Hepatocyte (in vitro differentiated cells): ENCODE measurements around the gene STAC3. TPM values are rescaled to one million over a fixed set of nuclear protein-coding genes. Genes with fewer than 3 reads are reported as not detected.

Experiments used
- DNase-seq: peaks from one replicate; pipeline ENCODE4 v3.0.0-alpha.2; 2016; ENCODE audit warnings: low spot score
- H2AFZ ChIP-seq: fragments of 200-600 bp; sonication (generic); 2 replicates; pipeline ENCODE4 v1.6.0; 2016; ENCODE audit warnings: antibody characterized with exemption, mild to moderate bottlenecking
- H3K27ac ChIP-seq: fragments of 200-600 bp; sonication (generic); 2 replicates; pipeline ENCODE4 v1.5.1; 2016; ENCODE audit warnings: mild to moderate bottlenecking
- H3K27me3 ChIP-seq: fragments of 200-600 bp; sonication (generic); 2 replicates; pipeline ENCODE4 v1.6.1; 2016
- H3K36me3 ChIP-seq: fragments of 200-600 bp; sonication (generic); replicated peaks from 2 replicates; pipeline ENCODE4 v1.5.1; 2016; ENCODE audit warnings: low read depth; ENCODE audit not compliant: insufficient read depth
- H3K4me1 ChIP-seq: fragments of 200-600 bp; sonication (generic); 2 replicates; pipeline ENCODE4 v1.5.1; 2016; ENCODE audit warnings: mild to moderate bottlenecking, moderate library complexity; ENCODE audit not compliant: insufficient read depth
- H3K4me2 ChIP-seq: fragments of 200-600 bp; sonication (generic); 2 replicates; pipeline ENCODE4 v1.6.0; 2016
- H3K4me3 ChIP-seq: fragments of 200-600 bp; sonication (generic); 2 replicates; pipeline ENCODE4 v1.5.1; 2016; ENCODE audit warnings: mild to moderate bottlenecking
- H3K79me2 ChIP-seq: fragments of 200-600 bp; sonication (generic); 2 replicates; pipeline ENCODE4 v1.6.0; 2017; ENCODE audit warnings: mild to moderate bottlenecking
- H3K9me2 ChIP-seq: fragments of 200-600 bp; sonication (generic); replicated peaks from 2 replicates; pipeline ENCODE4 v1.6.0; 2017; ENCODE audit warnings: mild to moderate bottlenecking; ENCODE audit not compliant: insufficient read depth
- H3K9me3 ChIP-seq: fragments of 200-600 bp; sonication (generic); 2 replicates; pipeline ENCODE4 v1.5.1; 2016; ENCODE audit warnings: low read depth, mild to moderate bottlenecking
- H4K20me1 ChIP-seq: fragments of 200-600 bp; sonication (generic); 2 replicates; pipeline ENCODE4 v1.6.0; 2016; ENCODE audit warnings: mild to moderate bottlenecking; ENCODE audit not compliant: insufficient read depth, poor library complexity, severe bottlenecking
- EZH2 ChIP-seq: fragments of 200-600 bp; sonication (generic); IDR thresholded peaks from 2 replicates; pipeline ENCODE4 v1.6.1; 2016; ENCODE audit warnings: antibody characterized with exemption, mild to moderate bottlenecking, borderline replicate concordance
- EZH2phosphoT487 ChIP-seq: fragments of 200-600 bp; sonication (generic); IDR thresholded peaks from one replicate; pipeline ENCODE4 v1.6.1; 2018; ENCODE audit warnings: antibody characterized with exemption, mild to moderate bottlenecking, low read depth, moderate library complexity; ENCODE audit not compliant: unreplicated experiment, severe bottlenecking
- WGBS: methylation state at CpG from one replicate; pipeline ENCODE4 v1.1.6; 2016; ENCODE audit warnings: low lambda C conversion rate; ENCODE audit errors: missing lambda C conversion rate; 5-methylcytosine and 5-hydroxymethylcytosine counted together
- polyA plus RNA-seq: library from polyadenylated mRNA; unstranded; fragments of >200 nt; fragmentation: Nextera tagmentation; extraction: Ambion mirVana; gene quantifications from 2 replicates; pipeline ENCODE4 v1.2.1, GENCODE V29; 2016
- total RNA-seq: library from RNA; depleted of rRNA; stranded (reverse); fragments of >200 nt; gene quantifications from 2 replicates; pipeline ENCODE4 v1.2.3, GENCODE V29; 2014
- TF ChIP-seq, protein P1 (sequence below): fragments of 200-600 bp; sonication (generic); IDR thresholded peaks from 2 replicates; pipeline ENCODE4 v1.5.1; 2016; ENCODE audit warnings: antibody characterized with exemption, mild to moderate bottlenecking; ENCODE audit not compliant: poor library complexity

STAC3 gene
- total and polyA plus RNA-seq, 2 experiments from 2014 or later = 0.23 to 0.83 TPM

DNA sequence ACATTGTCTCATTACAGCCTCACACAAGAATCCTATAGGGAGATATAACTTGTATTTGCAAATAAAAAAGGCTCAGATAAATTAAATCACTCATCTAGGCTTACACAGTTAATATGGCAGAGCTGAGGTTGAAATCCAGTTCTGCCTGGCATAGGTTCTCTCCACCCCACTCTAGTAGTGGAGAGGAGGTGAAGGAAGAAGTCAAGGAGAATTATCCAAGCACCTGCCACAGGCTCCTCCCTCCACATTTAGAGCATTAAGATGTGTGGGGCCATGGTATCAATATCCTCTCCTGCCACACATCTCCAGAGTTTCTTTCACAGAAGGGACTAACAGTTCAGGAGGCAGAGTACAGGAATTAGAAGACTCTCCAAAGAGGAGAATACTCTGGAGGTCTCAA lies 22.5 kb upstream of the STAC3 start:
- TF ChIP-seq EZH2 (no peak), EZH2phosphoT487 (no peak)
- TF ChIP-seq, protein P1, sequence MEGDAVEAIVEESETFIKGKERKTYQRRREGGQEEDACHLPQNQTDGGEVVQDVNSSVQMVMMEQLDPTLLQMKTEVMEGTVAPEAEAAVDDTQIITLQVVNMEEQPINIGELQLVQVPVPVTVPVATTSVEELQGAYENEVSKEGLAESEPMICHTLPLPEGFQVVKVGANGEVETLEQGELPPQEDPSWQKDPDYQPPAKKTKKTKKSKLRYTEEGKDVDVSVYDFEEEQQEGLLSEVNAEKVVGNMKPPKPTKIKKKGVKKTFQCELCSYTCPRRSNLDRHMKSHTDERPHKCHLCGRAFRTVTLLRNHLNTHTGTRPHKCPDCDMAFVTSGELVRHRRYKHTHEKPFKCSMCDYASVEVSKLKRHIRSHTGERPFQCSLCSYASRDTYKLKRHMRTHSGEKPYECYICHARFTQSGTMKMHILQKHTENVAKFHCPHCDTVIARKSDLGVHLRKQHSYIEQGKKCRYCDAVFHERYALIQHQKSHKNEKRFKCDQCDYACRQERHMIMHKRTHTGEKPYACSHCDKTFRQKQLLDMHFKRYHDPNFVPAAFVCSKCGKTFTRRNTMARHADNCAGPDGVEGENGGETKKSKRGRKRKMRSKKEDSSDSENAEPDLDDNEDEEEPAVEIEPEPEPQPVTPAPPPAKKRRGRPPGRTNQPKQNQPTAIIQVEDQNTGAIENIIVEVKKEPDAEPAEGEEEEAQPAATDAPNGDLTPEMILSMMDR = no peak
- DNase-seq = no peak

DNA sequence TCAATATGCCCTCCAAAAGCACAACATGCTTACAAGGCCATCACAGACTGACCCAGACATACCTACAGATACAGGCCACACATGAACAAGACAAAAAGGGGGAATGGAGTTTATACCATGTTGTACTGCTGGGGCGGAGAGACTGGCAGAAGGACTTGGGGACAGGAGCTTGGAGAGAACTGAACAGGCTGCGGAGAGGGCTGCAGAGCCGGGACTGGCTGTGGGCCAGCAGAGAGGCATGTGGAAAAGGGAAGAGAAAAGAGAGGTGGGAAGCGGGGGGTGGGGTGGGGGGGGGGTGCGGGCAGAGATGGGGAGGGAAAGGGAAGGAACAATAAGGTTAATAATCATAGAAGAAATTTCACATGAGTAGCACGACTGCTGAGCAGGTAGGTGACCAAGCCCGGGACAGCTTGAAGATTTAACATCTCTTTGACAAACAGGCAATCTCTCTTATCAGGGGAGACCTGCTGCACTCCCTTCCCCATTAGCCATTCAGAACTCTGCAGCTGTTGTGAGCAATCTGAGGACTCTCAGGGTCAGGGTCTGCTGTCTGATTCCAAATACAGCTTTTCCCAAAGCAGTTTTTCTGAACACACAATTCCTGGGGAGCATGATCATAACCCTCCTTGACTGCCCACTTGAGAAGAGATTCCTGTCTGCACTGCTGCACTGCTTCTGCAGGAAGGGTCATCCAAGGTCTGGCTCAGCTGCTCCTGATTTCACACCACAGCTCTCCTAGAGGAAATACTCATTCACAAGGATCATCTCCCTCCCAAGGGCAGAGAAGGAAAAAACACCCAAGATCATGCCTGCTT lies 21.6 kb upstream of the STAC3 start:
- Histone ChIP-seq H3K9me2 (no peaks in the 10 kb centered on the region), H3K4me1 (no peaks in the 10 kb centered on the region), H3K4me2 (no peak overlapping the region), H3K27me3 (no peaks in the 10 kb centered on the region), H3K79me2 (no peaks in the 10 kb centered on the region), H2AFZ (no peak overlapping the region), H3K9me3 (no peaks in the 10 kb centered on the region), H4K20me1 (no peaks in the 10 kb centered on the region), H3K27ac (no peak overlapping the region), H3K36me3 (no peaks in the 10 kb centered on the region), H3K4me3 (no peak overlapping the region)
- no peak for DNase-seq
- 65% methylated on average over 6 of the region's 7 CpGs for WGBS
- TF ChIP-seq, protein P1 = no peak
- TF ChIP-seq EZH2 = no peak
- TF ChIP-seq EZH2phosphoT487 = no peak

More for the DNA sequence above, 22.5 kb upstream of the STAC3 start:
- H3K4me1 ChIP-seq = no peaks in the 10 kb centered on the region
- no peaks in the 10 kb centered on the region for H3K27me3 ChIP-seq
- no peak overlapping the region for H3K4me2 ChIP-seq
- no peaks in the 10 kb centered on the region for H3K9me3 ChIP-seq
- no peak overlapping the region for H3K27ac ChIP-seq
- no peaks in the 10 kb centered on the region for H3K9me2 ChIP-seq
- H3K4me3 ChIP-seq = no peak overlapping the region
- H4K20me1 ChIP-seq = no peaks in the 10 kb centered on the region
- no peak overlapping the region for H2AFZ ChIP-seq
- H3K36me3 ChIP-seq = no peaks in the 10 kb centered on the region
- H3K79me2 ChIP-seq = no peaks in the 10 kb centered on the region

DNA sequence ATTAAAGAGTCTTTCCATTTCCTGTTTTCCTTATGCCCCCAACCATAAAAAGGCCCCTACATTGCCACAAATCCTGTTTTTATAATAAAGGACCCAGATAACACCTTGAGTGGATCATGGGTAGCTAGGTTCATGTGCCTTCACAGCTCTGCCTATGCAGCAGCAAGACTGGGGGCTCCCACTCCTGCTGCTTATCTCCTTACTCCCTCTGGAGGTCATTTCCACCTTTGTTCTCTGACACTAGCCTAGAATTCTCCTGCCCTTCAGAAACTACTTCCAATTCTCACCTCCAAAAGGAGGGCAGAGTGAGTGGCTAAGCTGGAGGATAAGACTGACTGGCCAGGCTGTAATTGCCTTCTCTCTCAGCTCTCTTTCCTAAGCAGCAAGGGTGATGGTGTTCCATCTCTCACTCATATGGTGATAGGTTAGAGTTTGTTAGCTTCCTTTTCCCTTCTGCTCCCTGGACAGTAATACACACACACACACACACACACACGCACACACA lies 20.0 kb upstream of the STAC3 start:
- H3K4me2 ChIP-seq = no peak overlapping the region
- no peaks in the 10 kb centered on the region for H3K4me1 ChIP-seq
- no peak overlapping the region for H2AFZ ChIP-seq
- H3K36me3 ChIP-seq = peaks cover 3% of the 10 kb centered on the region
- H4K20me1 ChIP-seq = no peaks in the 10 kb centered on the region
- H3K4me3 ChIP-seq = no peak overlapping the region
- TF ChIP-seq, protein P1 = no peak
- TF ChIP-seq EZH2phosphoT487 (no peak), EZH2 (no peak)
- H3K27me3 ChIP-seq = no peaks in the 10 kb centered on the region
- no peak for DNase-seq
- H3K9me2 ChIP-seq = no peaks in the 10 kb centered on the region
- H3K79me2 ChIP-seq = no peaks in the 10 kb centered on the region
- no peaks in the 10 kb centered on the region for H3K9me3 ChIP-seq
- WGBS = 100% methylated on average over 1 of the region's 1 CpG
- no peak overlapping the region for H3K27ac ChIP-seq
